ENCODE results near the gene DELE1.

Gene DELE1

DNA sequence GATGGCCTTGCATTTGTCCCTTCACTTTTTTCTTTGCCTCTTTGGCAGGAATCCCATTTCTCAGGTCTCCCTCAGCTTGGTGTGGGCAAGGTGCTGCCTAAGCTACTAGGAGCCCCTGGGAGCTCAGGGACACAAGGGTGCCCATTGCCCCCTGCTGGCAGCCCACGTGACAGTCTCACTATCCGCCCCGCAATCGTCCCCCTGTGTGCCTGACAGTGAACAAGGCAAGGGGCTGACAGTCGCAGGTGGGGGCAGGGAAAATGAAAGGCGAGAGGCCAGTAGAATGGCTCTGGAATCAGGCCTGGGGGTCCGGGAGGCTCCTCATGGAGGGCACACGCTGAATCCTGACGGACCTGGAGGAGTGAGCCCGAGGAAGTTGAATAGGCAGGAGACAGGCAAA, 36.3 kb downstream of the DELE1 start:
- peak; percentile 40 for DNase-seq

- peak; percentile 96 for DNase-seq
These were observed 37.0 kb downstream of the DELE1 start for GRCh38 chr5:141960449-141961323.

- DNase-seq: no peak
These were observed 37.8 kb downstream of the DELE1 start for GRCh38 chr5:141961466-141961865.

DNA sequence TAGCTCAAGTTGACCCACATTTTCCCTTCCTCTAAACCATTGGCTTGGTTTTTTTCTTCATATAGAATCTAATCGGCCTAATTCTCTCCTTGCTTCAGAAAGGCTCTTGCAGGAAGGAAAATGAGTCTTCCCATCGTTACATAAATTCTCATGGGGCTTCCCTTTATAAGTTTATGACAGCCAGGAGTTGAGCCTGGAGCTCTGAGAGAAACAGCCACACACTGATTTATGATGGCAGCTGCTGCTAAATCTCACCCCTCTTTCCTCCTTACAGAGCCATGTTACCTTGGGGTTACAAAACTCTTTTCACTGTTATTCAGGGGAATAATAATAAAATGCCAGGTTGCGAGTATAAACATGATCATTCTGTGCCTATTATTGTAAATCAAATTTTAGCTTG, 40.0 kb downstream of the DELE1 start:
- no peak for DNase-seq

GRCh38 chr5:141965071-141965470, 41.4 kb downstream of the DELE1 start:
- DNase-seq: no peak

DNA sequence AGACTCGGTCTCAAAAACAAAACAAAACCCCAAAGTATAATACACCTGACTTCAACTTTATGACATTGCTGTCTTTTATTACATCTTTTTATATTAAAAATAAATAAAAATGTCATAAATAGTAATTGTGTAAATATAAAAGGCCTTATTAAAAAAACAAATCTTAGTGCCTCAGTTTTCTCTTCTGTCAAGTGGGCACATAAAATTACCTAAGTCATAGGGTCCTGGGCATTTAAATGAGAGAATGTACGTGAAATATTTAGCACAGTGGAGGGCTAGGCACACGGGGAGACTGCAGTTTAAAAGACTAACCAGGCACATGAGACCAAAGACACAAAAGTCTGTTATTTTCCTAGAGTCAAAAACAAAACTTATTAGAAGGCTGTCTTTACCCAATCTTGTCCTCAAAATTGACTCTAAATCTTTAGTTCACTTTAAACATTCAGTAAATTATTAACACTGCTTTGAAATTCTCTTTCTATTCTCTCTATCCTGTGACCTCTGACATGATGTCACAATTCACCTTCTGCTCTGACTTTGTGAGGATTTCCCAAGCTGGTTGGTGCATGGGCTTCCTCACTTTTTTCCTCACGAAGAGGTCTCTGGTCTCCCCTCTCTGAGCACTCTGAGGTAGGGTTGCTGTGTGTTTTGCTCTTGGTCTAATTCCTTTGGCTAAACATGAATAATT, 42.7 kb downstream of the DELE1 start:
- DNase-seq: no peak

- no peak for DNase-seq
These were observed 43.3 kb downstream of the DELE1 start for GRCh38 chr5:141966963-141967333.

GRCh38 chr5:141968914-141969608, 45.4 kb downstream of the DELE1 start, which contains the start of gene RNF14:
Gene RNF14, plus strand, starts transcription at chr5:141969105. Its CDS starts 4,484 bp downstream, at chr5:141973589.
- peak; percentile 95 for DNase-seq

DNA sequence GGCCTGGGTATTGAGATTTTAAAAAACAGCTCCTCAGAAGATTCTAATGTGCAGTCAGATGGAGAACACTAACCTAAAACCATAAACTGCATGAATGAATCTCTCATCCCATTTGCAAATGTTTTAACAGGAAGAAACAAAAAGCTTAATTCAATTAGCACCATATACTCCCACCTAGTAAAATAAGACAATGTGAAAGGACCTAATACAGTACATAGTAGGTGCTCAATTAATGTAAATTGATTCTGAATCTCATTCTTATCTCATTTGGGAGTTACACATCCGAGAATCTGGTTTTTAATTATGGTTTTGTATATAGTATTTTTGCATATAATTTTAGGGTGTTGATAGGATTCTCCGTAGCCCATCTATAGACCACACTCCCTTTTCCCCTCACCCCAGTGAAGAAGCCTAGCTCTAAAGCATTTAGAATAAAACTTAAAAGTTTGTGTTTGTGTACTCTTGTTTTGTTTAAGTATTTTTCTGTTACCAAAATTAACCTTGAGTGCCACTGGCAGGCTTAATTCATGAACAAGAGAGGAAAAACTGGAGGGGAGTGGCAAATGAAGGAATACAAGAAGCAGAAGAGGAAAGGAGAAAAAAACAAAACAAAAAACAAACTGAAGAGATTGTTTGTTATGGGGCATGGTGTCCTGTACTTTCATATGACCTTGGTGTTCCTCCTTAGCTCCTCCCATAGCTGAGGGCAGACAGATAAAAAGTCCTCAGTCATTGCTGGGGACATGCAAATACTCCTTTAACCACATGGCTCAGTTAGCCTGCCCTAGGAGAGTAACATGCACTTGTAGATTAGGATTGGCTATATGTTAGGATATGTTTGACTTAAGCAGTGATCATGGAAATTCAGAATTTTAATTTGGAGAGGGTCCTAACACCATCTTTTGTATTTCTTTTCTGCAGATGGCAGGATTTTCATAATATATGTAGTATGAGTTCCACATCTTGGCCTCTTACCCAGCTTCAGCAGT, 46.4 kb downstream of the DELE1 start:
- no peak for DNase-seq

- DNase-seq: no peak
These were observed 50.4 kb downstream of the DELE1 start for GRCh38 chr5:141973871-141974595.

DNA sequence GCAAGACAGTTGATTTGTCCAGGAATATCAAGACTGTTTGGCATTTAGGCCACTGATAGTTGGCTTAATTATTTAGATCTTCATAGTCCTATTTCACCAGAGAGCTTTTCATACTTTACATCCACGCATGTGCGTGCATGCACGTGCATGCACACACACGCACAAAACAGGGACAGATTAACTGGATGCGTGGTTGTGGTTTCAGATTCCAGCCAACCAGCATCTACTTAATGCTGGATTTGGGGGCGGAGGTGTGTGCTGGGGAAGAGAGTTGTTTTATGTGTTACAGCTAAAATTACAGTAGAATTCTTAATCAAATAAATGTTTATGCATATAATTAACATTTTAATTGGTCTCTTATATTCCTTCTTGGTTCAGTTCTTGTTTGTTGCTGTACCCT, 52.5 kb downstream of the DELE1 start:
- no peak for DNase-seq

- DNase-seq: no peak
These were observed 54.7 kb downstream of the DELE1 start for GRCh38 chr5:141978389-141978788.

DNA sequence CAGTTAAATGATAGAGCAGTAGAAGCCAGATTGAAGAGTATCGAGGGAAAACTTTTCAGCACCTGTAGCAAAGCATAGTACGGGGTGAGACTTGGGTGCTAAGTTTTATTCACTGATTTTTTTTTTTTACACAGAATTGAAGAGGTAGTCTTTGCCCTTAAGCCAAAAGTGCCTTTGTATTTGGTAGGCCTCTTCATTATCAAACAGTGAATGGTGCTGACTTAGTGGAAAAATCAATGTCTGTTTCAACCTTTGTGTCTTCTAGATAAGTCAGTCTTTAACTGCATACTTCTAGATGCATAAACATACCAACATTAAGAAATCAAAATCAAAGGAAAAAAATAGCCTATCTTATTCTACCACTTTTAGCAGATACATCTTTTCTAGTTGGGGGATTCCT, 59.0 kb downstream of the DELE1 start:
- no peak for DNase-seq

- DNase-seq: no peak
These were observed 62.4 kb downstream of the DELE1 start for GRCh38 chr5:141986072-141986471.

- no peak for DNase-seq
These were observed 66.0 kb downstream of the DELE1 start for GRCh38 chr5:141989720-141990119.
